Left renal pelvis (tissue), 4 donors: ENCODE measurements around the gene UBTD2. TPM values are rescaled to one million over a fixed set of nuclear protein-coding genes. Genes with fewer than 3 reads are reported as not detected.

Experiments
- DNase-seq, 4 donors: peaks; one replicate each; pipeline ENCODE4 v3.0.0-alpha.2; 2013; ENCODE audit warnings: low read depth in 4 of 4, low spot score in 3 of 4
- polyA plus RNA-seq, 4 donors: library from polyadenylated mRNA; unstranded; fragments of 120-200 nt; gene quantifications; one replicate each; pipeline ENCODE4 v1.2.1, GENCODE V29; 2013; ENCODE audit not compliant: insufficient read length in 4 of 4

The UBTD2 gene
- polyA plus RNA-seq, 4 donors = 62.0 to 106 (median 85.9) TPM

GRCh38 chr5:172264815-172265395 is 18.7 kb downstream of the UBTD2 start:
- no peak for DNase-seq

- no peak for DNase-seq
Measured at GRCh38 chr5:172255444-172255843, 28.1 kb downstream of the UBTD2 start.

GRCh38 chr5:172252501-172252900 is 31.1 kb downstream of the UBTD2 start:
- no peak for DNase-seq

- no peak for DNase-seq
Measured at GRCh38 chr5:172251419-172251818, 32.1 kb downstream of the UBTD2 start.

- no peak for DNase-seq
Measured at GRCh38 chr5:172248637-172249036, 34.9 kb downstream of the UBTD2 start.

GRCh38 chr5:172245703-172246125 is 37.9 kb downstream of the UBTD2 start:
- DNase-seq = no peak

GRCh38 chr5:172245046-172245445 is 38.5 kb downstream of the UBTD2 start:
- DNase-seq = no peak

GRCh38 chr5:172243302-172243701 is 40.3 kb downstream of the UBTD2 start:
- DNase-seq = no peak

- DNase-seq = no peak
Measured at GRCh38 chr5:172238334-172238733, 45.2 kb downstream of the UBTD2 start.

GRCh38 chr5:172235827-172236736 is 47.5 kb downstream of the UBTD2 start:
- DNase-seq = no peak

- no peak for DNase-seq
Measured at GRCh38 chr5:172235132-172235780, 48.3 kb downstream of the UBTD2 start.

GRCh38 chr5:172234031-172234430 is 49.5 kb downstream of the UBTD2 start:
- DNase-seq = no peak

GRCh38 chr5:172229904-172230303 is 53.7 kb downstream of the UBTD2 start:
- no peak for DNase-seq

GRCh38 chr5:172224996-172225395 is 58.6 kb downstream of the UBTD2 start:
- DNase-seq = no peak

- no peak for DNase-seq
Measured at GRCh38 chr5:172223901-172224873, 59.4 kb downstream of the UBTD2 start.

GRCh38 chr5:172219296-172219695 is 64.3 kb downstream of the UBTD2 start:
- no peak for DNase-seq

- DNase-seq = no peak
Measured at GRCh38 chr5:172216345-172216744, 67.2 kb downstream of the UBTD2 start.

GRCh38 chr5:172213126-172213525 is 70.4 kb downstream of the UBTD2 start:
- no peak for DNase-seq

GRCh38 chr5:172211676-172212075 is 71.9 kb downstream of the UBTD2 start:
- no peak for DNase-seq

- no peak for DNase-seq
Measured at GRCh38 chr5:172209714-172210113, 73.8 kb downstream of the UBTD2 start.
